NCI-H748 treated with DMSO at 0.1 percent for 48 hours (cell line): ENCODE measurements around the gene ERVFRD-1.
"Not testable (repeated sequence)": the region's sequence is repeated elsewhere in the genome, so short reads cannot be mapped to it uniquely, and the experiment has no call there.

Source experiments
- DNase-seq: peaks from one replicate; lab custom pipeline; 2025; lab: John Stamatoyannopoulos, UW

The ERVFRD-1 gene

GRCh38 chr6:11091141-11091540, 20.4 kb downstream of the ERVFRD-1 start:
- DNase-seq, result not testable (repeated sequence)

- no peak for DNase-seq
Measured at GRCh38 chr6:11089695-11090094, 21.8 kb downstream of the ERVFRD-1 start.

GRCh38 chr6:11087141-11087812, 24.2 kb downstream of the ERVFRD-1 start:
- DNase-seq, result not testable (repeated sequence)

- no peak for DNase-seq
Measured at GRCh38 chr6:11085758-11086435, 25.6 kb downstream of the ERVFRD-1 start.

- DNase-seq, result no peak
Measured at GRCh38 chr6:11083956-11084355, 27.6 kb downstream of the ERVFRD-1 start.

- DNase-seq, result no peak
Measured at GRCh38 chr6:11083491-11083890, 28.0 kb downstream of the ERVFRD-1 start.

GRCh38 chr6:11080296-11080695, 31.2 kb downstream of the ERVFRD-1 start:
- no peak for DNase-seq

GRCh38 chr6:11078266-11078665, 33.3 kb downstream of the ERVFRD-1 start:
- DNase-seq, result no peak

GRCh38 chr6:11076540-11076939, 35.0 kb downstream of the ERVFRD-1 start:
- no peak for DNase-seq

- DNase-seq, result no peak
Measured at GRCh38 chr6:11072101-11072500, 39.4 kb downstream of the ERVFRD-1 start.

GRCh38 chr6:11069760-11070159, 41.8 kb downstream of the ERVFRD-1 start:
- DNase-seq, result no peak

- DNase-seq, result peak; percentile 14
Measured at GRCh38 chr6:11067348-11067747, 44.2 kb downstream of the ERVFRD-1 start.

- DNase-seq, result no peak
Measured at GRCh38 chr6:11066505-11067347, 44.8 kb downstream of the ERVFRD-1 start.

GRCh38 chr6:11065436-11066202, 45.9 kb downstream of the ERVFRD-1 start:
- no peak for DNase-seq

- DNase-seq, result no peak
Measured at GRCh38 chr6:11064836-11065235, 46.7 kb downstream of the ERVFRD-1 start.

- no peak for DNase-seq
Measured at GRCh38 chr6:11062715-11063114, 48.8 kb downstream of the ERVFRD-1 start.

GRCh38 chr6:11062083-11062482, 49.4 kb downstream of the ERVFRD-1 start:
- no peak for DNase-seq

- DNase-seq, result no peak
Measured at GRCh38 chr6:11058406-11058805, 53.1 kb downstream of the ERVFRD-1 start.

GRCh38 chr6:11056871-11057270, 54.7 kb downstream of the ERVFRD-1 start:
- no peak for DNase-seq

GRCh38 chr6:11055127-11055627, 56.3 kb downstream of the ERVFRD-1 start:
- no peak for DNase-seq

- DNase-seq, result no peak
Measured at GRCh38 chr6:11054722-11055121, 56.8 kb downstream of the ERVFRD-1 start.

- DNase-seq, result no peak
Measured at GRCh38 chr6:11053307-11053706, 58.2 kb downstream of the ERVFRD-1 start.
